ENCODE data around the gene MCU.

- TF ChIP-seq POLR2AphosphoS5 (IDR thresholded peaks at IDR 0.05; ENCODE audit: low read depth, low read length) (no peak), TAF1 (IDR thresholded peaks at IDR 0.05; ENCODE audit: borderline replicate concordance, low read depth, low read length) (no peak)
Measured at GRCh38 chr10:72738486-72738885, 46.5 kb downstream of the MCU start.

Data from GM12892 (cell line).